Ishikawa (cell line): Measurements from ENCODE around the gene VPS16.

ENCODE experiments used
- CEBPB ChIP-seq: IDR thresholded peaks from 2 replicates; pipeline ENCODE4 v1.6.1; 2012
- CREB1 ChIP-seq: IDR thresholded peaks from 2 replicates; pipeline ENCODE4 v1.6.1; 2012; ENCODE audit warnings: low read depth
- EGR1 ChIP-seq: IDR thresholded peaks from 2 replicates; pipeline ENCODE4 v1.6.1; 2012
- EP300 ChIP-seq: IDR thresholded peaks from 2 replicates; pipeline ENCODE4 v1.6.1; 2012; ENCODE audit warnings: borderline replicate concordance
- FOXM1 ChIP-seq: IDR thresholded peaks from 2 replicates; pipeline ENCODE4 v1.6.1; 2012; ENCODE audit warnings: low read depth, borderline replicate concordance
- NFIC ChIP-seq: IDR thresholded peaks from 2 replicates; pipeline ENCODE4 v1.6.1; 2012
- RAD21 ChIP-seq: IDR thresholded peaks from 2 replicates; pipeline ENCODE4 v1.6.1; 2012; ENCODE audit warnings: low read depth
- TAF1 ChIP-seq: IDR thresholded peaks from 2 replicates; pipeline ENCODE4 v1.6.1; 2012; ENCODE audit warnings: low read depth, mild to moderate bottlenecking
- TCF12 ChIP-seq: IDR thresholded peaks from 2 replicates; pipeline ENCODE4 v1.6.1; 2012; ENCODE audit warnings: low read depth
- TEAD4 ChIP-seq: IDR thresholded peaks from 2 replicates; pipeline ENCODE4 v1.6.1; 2012
- YY1 ChIP-seq: IDR thresholded peaks from 2 replicates; pipeline ENCODE4 v1.6.1; 2012; ENCODE audit warnings: low read depth
- ZBTB7A ChIP-seq: IDR thresholded peaks from 2 replicates; pipeline ENCODE4 v1.6.1; 2012; ENCODE audit warnings: low read depth
- TF ChIP-seq, protein P1 (sequence below): IDR thresholded peaks from 2 replicates; pipeline ENCODE4 v1.6.1; 2012; ENCODE audit warnings: low read depth, mild to moderate bottlenecking
- TF ChIP-seq, protein P2 (sequence below): IDR thresholded peaks from 2 replicates; pipeline ENCODE4 v1.6.1; 2012
- TF ChIP-seq, protein P3 (sequence below): IDR thresholded peaks from 2 replicates; pipeline ENCODE4 v1.6.1; 2012

VPS16 gene

DNA sequence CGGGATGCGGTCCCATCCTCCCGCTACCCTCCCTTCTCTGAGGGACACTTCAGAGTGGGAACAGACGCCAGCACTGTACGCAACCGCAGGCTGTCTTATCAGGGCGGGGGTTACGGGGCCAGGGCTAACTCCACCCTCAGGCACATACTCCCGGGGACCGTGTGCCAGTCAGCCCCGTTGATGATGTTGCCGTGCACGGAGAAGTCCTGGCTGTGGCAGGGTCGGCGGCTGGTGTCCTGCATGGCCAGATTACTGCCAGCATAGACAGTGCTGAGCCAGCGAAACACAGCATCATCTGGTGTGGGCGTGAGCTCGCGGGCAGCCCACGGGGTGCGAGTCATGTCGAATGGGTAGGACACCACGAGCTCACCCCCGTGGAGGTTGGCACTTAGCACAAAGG lies 45.1 kb upstream of the VPS16 start:
- TF ChIP-seq YY1 (no peak), NFIC (no peak), TAF1 (no peak), EP300 (no peak), CEBPB (no peak), ZBTB7A (no peak), RAD21 (no peak), EGR1 (no peak), CREB1 (no peak), TEAD4 (no peak), TCF12 (no peak), FOXM1 (no peak)
- TF ChIP-seq, protein P1, sequence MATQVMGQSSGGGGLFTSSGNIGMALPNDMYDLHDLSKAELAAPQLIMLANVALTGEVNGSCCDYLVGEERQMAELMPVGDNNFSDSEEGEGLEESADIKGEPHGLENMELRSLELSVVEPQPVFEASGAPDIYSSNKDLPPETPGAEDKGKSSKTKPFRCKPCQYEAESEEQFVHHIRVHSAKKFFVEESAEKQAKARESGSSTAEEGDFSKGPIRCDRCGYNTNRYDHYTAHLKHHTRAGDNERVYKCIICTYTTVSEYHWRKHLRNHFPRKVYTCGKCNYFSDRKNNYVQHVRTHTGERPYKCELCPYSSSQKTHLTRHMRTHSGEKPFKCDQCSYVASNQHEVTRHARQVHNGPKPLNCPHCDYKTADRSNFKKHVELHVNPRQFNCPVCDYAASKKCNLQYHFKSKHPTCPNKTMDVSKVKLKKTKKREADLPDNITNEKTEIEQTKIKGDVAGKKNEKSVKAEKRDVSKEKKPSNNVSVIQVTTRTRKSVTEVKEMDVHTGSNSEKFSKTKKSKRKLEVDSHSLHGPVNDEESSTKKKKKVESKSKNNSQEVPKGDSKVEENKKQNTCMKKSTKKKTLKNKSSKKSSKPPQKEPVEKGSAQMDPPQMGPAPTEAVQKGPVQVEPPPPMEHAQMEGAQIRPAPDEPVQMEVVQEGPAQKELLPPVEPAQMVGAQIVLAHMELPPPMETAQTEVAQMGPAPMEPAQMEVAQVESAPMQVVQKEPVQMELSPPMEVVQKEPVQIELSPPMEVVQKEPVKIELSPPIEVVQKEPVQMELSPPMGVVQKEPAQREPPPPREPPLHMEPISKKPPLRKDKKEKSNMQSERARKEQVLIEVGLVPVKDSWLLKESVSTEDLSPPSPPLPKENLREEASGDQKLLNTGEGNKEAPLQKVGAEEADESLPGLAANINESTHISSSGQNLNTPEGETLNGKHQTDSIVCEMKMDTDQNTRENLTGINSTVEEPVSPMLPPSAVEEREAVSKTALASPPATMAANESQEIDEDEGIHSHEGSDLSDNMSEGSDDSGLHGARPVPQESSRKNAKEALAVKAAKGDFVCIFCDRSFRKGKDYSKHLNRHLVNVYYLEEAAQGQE = no peak
- TF ChIP-seq, protein P2, sequence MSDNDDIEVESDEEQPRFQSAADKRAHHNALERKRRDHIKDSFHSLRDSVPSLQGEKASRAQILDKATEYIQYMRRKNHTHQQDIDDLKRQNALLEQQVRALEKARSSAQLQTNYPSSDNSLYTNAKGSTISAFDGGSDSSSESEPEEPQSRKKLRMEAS = no peak
- TF ChIP-seq, protein P3, sequence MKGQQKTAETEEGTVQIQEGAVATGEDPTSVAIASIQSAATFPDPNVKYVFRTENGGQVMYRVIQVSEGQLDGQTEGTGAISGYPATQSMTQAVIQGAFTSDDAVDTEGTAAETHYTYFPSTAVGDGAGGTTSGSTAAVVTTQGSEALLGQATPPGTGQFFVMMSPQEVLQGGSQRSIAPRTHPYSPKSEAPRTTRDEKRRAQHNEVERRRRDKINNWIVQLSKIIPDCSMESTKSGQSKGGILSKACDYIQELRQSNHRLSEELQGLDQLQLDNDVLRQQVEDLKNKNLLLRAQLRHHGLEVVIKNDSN = no peak

DNA sequence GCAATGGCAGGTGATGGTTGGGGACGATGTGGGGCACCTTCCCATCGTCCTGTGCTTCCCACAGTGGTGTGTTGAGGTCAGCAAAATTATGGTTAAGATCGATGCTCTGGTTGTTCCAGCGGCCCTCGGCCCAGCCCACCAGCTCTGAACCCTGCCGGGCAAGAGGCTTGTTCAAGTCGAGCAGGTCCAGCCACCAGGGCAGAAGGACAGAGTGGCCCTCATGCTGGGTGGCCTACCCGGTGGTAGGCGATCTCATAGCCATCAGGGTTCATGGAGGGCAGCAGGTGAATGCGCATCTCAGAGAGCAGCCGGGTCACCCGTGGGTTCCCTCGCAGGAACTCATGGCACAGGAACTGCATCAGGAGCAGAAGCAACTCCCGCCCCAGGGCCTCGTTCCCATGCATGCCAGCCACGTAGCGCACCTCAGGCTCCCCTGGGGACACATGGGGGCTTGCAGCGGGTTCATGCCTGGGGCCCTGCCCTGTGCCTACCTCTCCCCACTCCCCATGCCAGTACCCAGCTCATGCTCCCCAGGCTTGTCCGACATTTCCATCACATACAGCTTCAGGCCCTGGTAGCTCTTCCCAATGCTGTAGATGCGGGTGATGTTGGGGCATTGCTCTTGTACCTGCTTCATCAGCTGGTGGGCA lies 44.4 kb upstream of the VPS16 start:
- TF ChIP-seq TCF12 = no peak

DNA sequence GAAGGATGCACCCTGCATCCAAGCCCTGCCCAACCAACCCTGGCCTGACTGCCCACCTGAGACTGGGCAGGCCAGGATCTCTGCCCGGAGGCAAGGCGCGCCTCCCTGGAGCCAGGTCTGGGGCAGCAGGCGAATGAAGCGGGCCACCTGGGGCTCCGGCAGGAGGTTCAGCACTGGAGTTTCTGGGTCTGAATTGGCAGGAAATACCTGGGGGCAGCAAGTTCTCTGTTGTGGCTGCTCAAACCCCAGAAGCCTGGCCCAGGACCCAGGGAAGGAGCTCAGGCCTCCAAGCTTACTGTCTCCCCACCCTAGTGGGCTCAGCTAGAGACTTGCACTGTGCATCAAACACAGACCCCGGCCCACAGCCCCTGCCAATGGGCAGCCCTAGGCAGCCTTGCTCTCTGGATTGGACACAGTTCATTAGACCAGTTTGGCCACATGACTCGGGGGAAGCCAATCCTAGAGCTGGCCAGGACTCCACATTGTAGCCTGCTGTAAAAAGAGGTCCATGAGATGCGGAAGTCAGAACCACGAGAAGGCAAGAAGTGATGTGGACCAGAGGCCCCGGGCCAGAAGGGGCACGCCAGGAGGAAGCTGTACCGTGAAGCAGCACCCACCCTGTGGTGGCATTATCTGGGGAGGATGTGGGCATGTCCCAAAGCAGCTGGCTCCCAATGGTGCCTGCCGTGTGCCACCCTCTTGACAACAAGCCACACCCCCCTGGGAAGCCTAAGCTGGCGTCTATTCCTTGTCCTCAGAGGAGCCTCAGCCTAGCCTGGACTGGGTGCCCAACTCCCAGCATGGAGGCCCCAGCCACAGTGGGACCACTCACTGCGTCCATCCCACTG lies 43.2 kb upstream of the VPS16 start:
- TF ChIP-seq FOXM1 = no peak
- TF ChIP-seq YY1 = no peak
- TF ChIP-seq EP300 = no peak
- no peak for TF ChIP-seq ZBTB7A
- TF ChIP-seq CEBPB = no peak
- TF ChIP-seq CREB1 = no peak
- no peak for TF ChIP-seq TCF12
- TF ChIP-seq TEAD4 = no peak
- no peak for TF ChIP-seq RAD21
- TF ChIP-seq, protein P3 = no peak
- TF ChIP-seq EGR1 = no peak
- TF ChIP-seq, protein P2 = no peak

DNA sequence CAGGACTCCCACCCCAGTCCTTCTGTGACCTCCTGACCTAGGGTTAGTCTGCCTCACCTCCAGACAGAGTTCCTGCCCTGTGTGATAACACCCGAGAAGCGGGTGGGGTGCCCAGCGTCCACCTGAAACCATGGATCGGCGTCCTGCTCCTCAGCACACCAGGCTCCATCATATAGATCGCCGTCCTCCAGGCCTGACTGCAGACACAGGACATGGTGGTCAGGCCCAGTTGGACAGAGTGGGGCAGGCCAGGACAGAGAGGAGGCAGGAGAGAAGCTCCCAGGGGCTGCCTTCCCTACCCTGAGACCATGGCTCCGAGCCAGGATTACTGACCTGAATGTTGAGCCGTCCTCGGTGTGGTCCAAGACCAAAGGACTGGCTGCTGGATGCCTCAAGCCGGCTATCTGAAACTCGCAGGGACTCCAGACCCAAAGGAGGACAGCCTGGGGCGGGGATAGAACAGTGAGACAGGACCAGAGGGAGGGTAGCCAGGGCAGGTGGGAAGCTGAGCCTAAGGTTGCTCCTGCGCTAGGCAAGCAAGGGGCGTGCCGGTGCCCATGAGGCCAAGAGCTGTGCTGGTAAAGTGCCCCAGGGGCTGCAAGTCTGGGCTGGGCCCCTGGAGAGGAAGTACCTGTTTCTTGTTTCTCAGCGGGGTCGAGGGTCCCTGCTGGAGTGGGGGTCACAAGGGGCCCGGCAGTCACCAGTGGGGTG lies 42.3 kb upstream of the VPS16 start:
- TF ChIP-seq, protein P2 = no peak
- TF ChIP-seq EP300 (no peak), YY1 (no peak), NFIC (no peak), TCF12 (no peak), CEBPB (no peak), RAD21 (no peak)
- TF ChIP-seq, protein P3 = no peak
- TF ChIP-seq, protein P1 = no peak

DNA sequence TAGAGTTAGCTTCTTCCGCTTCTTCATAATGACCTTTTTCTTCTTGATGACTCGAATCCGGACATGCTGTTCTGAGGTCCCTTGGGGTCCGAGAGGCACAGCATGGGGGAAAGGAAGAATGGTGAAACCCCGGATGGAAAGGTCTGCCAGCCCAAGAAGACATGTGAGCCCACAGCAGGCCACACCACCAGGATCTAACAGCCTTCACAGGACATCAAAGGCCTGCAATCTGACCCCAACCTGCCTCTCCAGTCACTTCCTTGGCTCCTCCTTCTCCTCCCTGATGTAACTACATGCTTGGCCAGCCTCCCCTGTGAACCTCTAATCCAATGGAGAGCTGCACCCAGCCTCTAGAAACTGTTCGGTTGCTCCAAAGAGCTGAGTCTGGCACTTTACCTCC lies 41.7 kb upstream of the VPS16 start:
- TF ChIP-seq NFIC = peak; percentile 40; the same call in 1 of the 2 replicates
- no peak for TF ChIP-seq EP300
